Left lung (tissue), 10 donors: ENCODE results near the gene ANKRD33. TPM values are rescaled to one million over a fixed set of nuclear protein-coding genes. Genes with fewer than 3 reads are reported as not detected.

Experiments
- ATAC-seq: fragments of 200-7000 bp; cut with Tn5 transposase; one replicate; pipeline ENCODE4 v1.9.1; 2020; ENCODE audit warnings: moderate library complexity
- DNase-seq, 4 donors: peaks; one replicate each; pipeline ENCODE4 v3.0.0-alpha.2; 2013 to 2020
- H3K27ac ChIP-seq, 2 donors: fragments of 200-600 bp; sonication (generic) in 1 of 2; one replicate each; pipeline versions ENCODE4 v1.5.0 to v1.8.0; 2020 to 2021
- H3K27me3 ChIP-seq, 2 donors: fragments of 200-600 bp; sonication (generic) in 1 of 2; one replicate each; pipeline versions ENCODE4 v1.5.0 to v1.8.0; 2020 to 2021
- H3K36me3 ChIP-seq, 2 donors: fragments of 200-600 bp; sonication (generic) in 1 of 2; one replicate each; pipeline versions ENCODE4 v1.5.0 to v1.8.0; 2020 to 2021
- H3K4me1 ChIP-seq, 2 donors: fragments of 200-600 bp; one replicate each; pipeline ENCODE4 v1.8.0; 2021
- H3K4me3 ChIP-seq, 2 donors: fragments of 200-600 bp; sonication (generic) in 1 of 2; one replicate each; pipeline versions ENCODE4 v1.5.0 to v1.8.0; 2020 to 2021; ENCODE audit warnings: mild to moderate bottlenecking in 1 of 2
- H3K9me3 ChIP-seq, 2 donors: fragments of 200-600 bp; sonication (generic) in 1 of 2; one replicate each; pipeline versions ENCODE4 v1.5.0 to v1.8.0; 2020 to 2021
- intact Hi-C, 2 donors: fragments of 100-400 bp; cut with DNase I; formaldehyde crosslinking; loops; one replicate each; pipeline versions ENCODE4 v1.11.2 to v1.14.2; 2022
- polyA plus RNA-seq, 6 donors: library from polyadenylated mRNA; unstranded; fragments of 120-200 nt; gene quantifications; one replicate each; pipeline ENCODE4 v1.2.1, GENCODE V29; 2013; ENCODE audit not compliant: insufficient read length in 6 of 6
- total RNA-seq, 2 donors: library from RNA; stranded (reverse); fragmentation: NEBNext Ultra II Directional; extraction: Animal tissue kit (Norgen Biotek cat#: 25700); gene quantifications; one replicate each; pipeline ENCODE4 v1.2.1, GENCODE V29; 2021
- TF ChIP-seq, protein P1 (sequence below), 2 donors: fragments of 200-600 bp; sonication (generic) in 1 of 2; IDR thresholded peaks; one replicate each; pipeline versions ENCODE4 v1.5.0 to v1.8.0; 2021; ENCODE audit warnings: antibody characterized with exemption in 2 of 2
- donor health status: DM: no; HTN: yes; CAD: no.
- donor health status: DM: no; HTN: no; CAD: no.

Gene ANKRD33
- total and polyA plus RNA-seq, 8 donors, result 0.08 to 0.13 (median 0.08) TPM; not detected in 5

DNA sequence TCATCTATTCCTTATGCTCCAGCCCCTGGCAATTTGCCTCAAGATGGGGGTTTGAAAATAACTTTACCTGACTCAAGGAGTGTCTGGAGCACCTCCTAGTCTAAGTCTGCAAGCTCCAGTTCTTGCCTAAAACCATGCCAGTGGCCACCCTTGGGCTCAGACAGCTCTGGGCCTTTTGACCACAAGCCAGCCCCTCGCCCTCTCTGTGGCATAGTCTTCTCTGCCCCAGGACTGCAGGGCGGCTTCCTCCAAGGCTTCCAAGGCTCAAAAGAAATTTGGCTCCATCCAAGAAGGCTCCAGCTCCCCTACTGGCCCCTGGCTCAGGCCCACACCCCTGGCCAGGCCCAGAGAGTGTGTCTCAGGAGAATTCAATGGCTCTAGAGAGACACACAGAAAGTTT is 34.2 kb downstream of the ANKRD33 start:
- H3K4me3 ChIP-seq, result no peak overlapping the region
- DNase-seq (no peak), ATAC-seq (no peak)
- H3K36me3 ChIP-seq, result peaks cover 0 to 24% of the 10 kb centered on the region in 2 donors
- intact Hi-C loops, result no loop called here
- peak overlapping the region; percentile 57 to 77 for H3K27ac ChIP-seq
- H3K4me1 ChIP-seq, result peaks cover 14 to 48% of the 10 kb centered on the region in 2 donors
- H3K27me3 ChIP-seq, result no peaks in the 10 kb centered on the region
- H3K9me3 ChIP-seq, result no peaks in the 10 kb centered on the region
- TF ChIP-seq, protein P1, sequence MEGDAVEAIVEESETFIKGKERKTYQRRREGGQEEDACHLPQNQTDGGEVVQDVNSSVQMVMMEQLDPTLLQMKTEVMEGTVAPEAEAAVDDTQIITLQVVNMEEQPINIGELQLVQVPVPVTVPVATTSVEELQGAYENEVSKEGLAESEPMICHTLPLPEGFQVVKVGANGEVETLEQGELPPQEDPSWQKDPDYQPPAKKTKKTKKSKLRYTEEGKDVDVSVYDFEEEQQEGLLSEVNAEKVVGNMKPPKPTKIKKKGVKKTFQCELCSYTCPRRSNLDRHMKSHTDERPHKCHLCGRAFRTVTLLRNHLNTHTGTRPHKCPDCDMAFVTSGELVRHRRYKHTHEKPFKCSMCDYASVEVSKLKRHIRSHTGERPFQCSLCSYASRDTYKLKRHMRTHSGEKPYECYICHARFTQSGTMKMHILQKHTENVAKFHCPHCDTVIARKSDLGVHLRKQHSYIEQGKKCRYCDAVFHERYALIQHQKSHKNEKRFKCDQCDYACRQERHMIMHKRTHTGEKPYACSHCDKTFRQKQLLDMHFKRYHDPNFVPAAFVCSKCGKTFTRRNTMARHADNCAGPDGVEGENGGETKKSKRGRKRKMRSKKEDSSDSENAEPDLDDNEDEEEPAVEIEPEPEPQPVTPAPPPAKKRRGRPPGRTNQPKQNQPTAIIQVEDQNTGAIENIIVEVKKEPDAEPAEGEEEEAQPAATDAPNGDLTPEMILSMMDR (IDR thresholded peaks at IDR 0.05), result no peak

DNA sequence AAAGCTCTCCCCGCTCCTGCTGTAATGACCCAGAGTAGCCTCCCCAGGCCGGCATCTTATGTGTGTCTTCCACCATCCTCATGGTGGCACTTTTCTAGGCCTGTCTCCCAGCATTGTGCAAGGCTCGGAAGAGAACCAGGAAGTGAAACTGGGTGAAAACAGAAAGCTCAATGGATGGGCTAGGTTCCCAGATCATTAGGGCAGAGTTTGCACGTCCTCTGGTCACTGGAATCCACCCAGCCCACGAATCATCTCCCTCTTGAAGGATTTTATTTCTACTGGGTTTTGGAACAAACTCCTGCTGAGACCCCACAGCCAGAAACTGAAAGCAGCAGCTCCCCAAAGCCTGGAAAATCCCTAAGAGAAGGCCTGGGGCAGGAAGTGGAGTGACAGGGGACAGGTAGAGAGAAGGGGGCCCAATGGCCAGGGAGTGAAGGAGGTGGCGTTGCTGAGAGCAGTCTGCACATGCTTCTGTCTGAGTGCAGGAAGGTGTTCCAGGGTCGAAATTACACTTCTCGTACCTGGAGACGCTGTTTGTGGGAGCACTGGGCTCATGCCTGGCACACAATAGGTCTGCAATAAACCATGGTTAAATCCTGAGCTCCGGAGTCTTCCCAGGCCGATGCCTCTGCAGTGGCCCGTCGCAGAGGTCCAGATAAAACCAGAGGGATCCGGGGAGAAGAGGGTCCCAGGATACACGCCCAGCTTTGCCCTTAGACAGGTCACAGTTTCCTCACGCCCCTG is 35.0 kb downstream of the ANKRD33 start:
- Histone ChIP-seq H3K4me1 (peaks cover 14 to 42% of the 10 kb centered on the region in 2 donors), H3K9me3 (no peaks in the 10 kb centered on the region), H3K4me3 (no peak overlapping the region), H3K36me3 (peaks cover 0 to 24% of the 10 kb centered on the region in 2 donors), H3K27me3 (no peaks in the 10 kb centered on the region), H3K27ac (peak overlapping the region; percentile 57 to 77)
- TF ChIP-seq, protein P1 (IDR thresholded peaks at IDR 0.05), result no peak
- ATAC-seq, result peak; percentile 74
- DNase-seq, result peak in 2 of 4 donors; percentile 64 to 66
- intact Hi-C loops, result no loop called here

DNA sequence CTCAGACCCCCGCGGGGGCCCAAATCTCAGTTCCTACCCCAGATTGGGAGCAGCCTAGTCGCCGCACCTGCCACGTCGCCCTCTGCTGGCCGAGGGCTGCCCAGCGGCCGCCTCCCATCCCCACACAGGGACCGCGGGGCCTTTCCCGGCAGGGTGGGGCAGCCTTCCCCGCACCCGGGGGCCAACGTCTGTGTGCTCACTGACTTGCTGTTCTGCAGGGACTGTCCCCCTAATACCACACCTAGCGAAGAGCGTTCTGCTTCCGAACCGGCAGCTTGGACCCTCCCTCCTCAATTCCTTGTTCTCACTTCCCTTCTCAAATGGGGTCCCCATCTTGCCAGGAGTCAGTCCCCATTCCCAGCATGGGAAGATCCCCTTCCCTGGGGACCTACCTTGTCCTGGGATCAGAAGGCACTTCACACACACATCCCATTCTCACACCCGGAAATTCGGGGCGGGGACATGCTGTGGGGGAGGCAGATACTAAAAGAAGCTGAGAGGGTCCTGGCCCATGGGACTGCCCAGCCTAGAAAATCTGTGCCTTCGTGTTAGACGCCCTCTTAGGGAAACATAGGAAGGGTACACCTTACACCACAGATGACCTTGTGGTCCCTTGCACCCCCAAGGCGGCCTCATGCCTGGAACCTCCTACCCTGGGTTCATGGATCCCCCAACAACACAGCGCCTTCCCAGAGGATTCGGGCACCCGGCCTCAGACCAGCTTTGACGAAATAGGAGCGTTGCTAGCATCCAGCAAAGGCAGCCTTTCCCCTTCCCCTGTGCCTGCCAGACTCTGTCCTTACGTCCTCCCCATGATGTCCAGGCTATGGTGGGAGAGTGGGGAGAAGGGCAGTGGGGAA is 35.8 kb downstream of the ANKRD33 start:
- TF ChIP-seq, protein P1 (IDR thresholded peaks at IDR 0.05), result peak; percentile 86 to 95
- peak overlapping the region; percentile 57 to 77 for H3K27ac ChIP-seq
- peaks cover 0 to 22% of the 10 kb centered on the region in 2 donors for H3K36me3 ChIP-seq
- no peak overlapping the region for H3K4me3 ChIP-seq
- DNase-seq, result peak in 2 of 4 donors; percentile 67 to 94
- no peaks in the 10 kb centered on the region for H3K27me3 ChIP-seq
- intact Hi-C loops, result no loop called here
- H3K4me1 ChIP-seq, result peaks cover 14 to 42% of the 10 kb centered on the region in 2 donors
- ATAC-seq, result peak; percentile 78
- no peaks in the 10 kb centered on the region for H3K9me3 ChIP-seq

DNA sequence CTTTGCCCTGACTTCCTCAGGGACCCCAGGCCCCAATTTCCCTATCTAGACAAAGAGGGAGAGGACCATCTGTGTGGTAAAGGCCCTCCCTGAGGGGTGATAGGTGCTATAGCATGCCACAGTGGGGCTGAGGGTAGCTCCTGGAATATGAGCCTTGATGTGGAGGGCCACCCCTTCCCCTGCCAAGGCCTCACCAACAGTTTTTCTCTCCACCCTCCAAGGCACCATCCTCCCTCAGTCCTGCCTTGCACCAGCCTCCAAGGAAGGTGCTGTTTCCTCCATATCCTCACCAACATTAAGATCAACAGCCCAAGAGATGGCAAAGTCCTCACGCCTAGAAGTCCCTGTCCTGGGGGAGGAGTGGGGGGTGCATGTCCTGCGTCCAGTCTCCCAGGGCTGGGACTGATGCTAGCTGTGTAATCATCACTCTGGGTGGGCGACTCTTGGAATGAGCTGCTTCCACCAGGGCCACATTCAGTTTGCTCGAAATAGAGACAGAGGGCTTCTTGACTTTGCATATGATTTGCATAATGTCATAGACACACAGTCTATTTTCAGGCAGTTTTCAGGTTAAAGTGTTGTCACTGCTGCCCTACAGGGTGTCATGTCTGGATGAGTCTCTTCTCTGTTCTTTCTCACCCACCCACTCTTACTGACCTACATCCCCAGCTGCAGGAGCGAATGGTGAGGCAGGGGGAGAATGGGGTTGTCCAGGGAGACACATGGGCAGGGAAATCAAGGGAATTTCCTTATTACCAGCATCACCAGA is 36.8 kb downstream of the ANKRD33 start:
- H3K36me3 ChIP-seq, result peaks cover 0 to 14% of the 10 kb centered on the region in 2 donors
- H3K27ac ChIP-seq, result peak overlapping the region; percentile 33 to 77
- H3K4me1 ChIP-seq, result peaks cover 14 to 42% of the 10 kb centered on the region in 2 donors
- no peak overlapping the region for H3K4me3 ChIP-seq
- H3K27me3 ChIP-seq, result no peaks in the 10 kb centered on the region
- TF ChIP-seq, protein P1 (IDR thresholded peaks at IDR 0.05), result no peak
- ATAC-seq (no peak), DNase-seq (no peak)
- no peaks in the 10 kb centered on the region for H3K9me3 ChIP-seq
- intact Hi-C loops, result no loop called here
